SJCRH30 (cell line): ENCODE results near the gene NUTF2. TPM values are rescaled to one million over a fixed set of nuclear protein-coding genes. Genes with fewer than 3 reads are reported as not detected.
"Not testable (repeated sequence)": the region's sequence is repeated elsewhere in the genome, so short reads cannot be mapped to it uniquely, and the experiment has no call there.

Source experiments
- DNase-seq, 2 experiments: peaks; one replicate each; pipeline ENCODE4 v3.0.0-alpha.2; 2015 to 2020
- H3K27ac ChIP-seq: fragments of 250-450 bp; sonication (Bioruptor Pico); 2 replicates; pipeline ENCODE4 v1.5.1; 2020; ENCODE audit warnings: mild to moderate bottlenecking, moderate library complexity
- H3K27me3 ChIP-seq: fragments of 250-450 bp; sonication (Bioruptor Pico); 2 replicates; pipeline ENCODE4 v1.5.1; 2020; ENCODE audit warnings: mild to moderate bottlenecking, moderate library complexity
- H3K36me3 ChIP-seq: fragments of 250-450 bp; sonication (Bioruptor Pico); 2 replicates; pipeline ENCODE4 v1.5.1; 2020; ENCODE audit warnings: mild to moderate bottlenecking, moderate library complexity
- H3K4me1 ChIP-seq: fragments of 250-450 bp; sonication (Bioruptor Pico); 2 replicates; pipeline ENCODE4 v1.5.1; 2020; ENCODE audit warnings: mild to moderate bottlenecking, moderate library complexity
- H3K4me3 ChIP-seq: fragments of 250-450 bp; sonication (Bioruptor Pico); 2 replicates; pipeline ENCODE4 v1.5.1; 2020; ENCODE audit warnings: mild to moderate bottlenecking, moderate library complexity
- H3K9me3 ChIP-seq: fragments of 250-450 bp; sonication (Bioruptor Pico); replicated peaks from 2 replicates; pipeline ENCODE4 v1.5.1; 2020; ENCODE audit warnings: mild to moderate bottlenecking, moderate library complexity
- total RNA-seq: library from RNA; depleted of rRNA; stranded (reverse); fragments of >200 nt; shearing (Covaris generic); gene quantifications from 2 replicates; pipeline ENCODE4 v1.2.3, GENCODE V29; 2014

Gene NUTF2
- total RNA-seq, 1 experiment from 2014 or later: 177 TPM

DNA sequence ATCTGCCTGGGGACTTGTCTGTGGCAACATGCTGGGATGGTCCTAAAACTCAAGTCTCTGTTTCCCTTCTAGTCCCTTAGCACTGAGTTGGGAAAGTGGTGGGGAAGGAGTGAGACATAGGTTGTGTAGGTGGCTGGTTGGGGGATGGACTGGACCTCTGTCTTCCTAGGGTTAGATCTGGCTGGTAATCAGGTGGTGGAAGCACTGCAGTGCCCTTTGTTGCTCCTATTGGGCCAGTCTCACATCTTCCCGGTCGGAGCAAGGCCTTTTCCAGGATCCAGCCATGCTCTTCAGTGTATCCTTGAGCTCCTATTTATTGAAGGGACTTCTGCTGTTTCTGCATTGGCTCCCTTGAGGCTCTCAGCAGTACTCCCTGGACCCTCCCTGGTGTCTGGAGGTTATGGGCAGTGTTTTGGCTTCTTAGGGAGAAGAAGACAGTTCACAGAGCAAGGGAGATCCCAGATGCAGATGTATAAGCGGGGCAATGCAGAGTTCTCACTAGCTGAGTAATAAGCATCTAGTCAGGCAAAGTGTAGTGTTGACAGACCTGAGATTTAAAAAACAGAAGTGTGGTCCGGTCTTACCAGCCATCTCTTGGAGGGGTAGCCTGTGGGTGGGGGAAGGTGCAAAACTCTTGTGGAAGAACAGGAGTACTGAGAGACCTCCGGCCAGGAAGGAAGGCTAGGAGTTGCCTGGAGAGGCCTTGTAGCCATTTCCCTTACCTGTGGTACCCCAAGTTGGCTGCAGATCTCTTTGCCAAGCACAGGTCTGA is 1.3 kb upstream of the NUTF2 start:
- peak overlapping the region; percentile 100 for H3K4me3 ChIP-seq
- no peak for DNase-seq
- H3K4me1 ChIP-seq: peaks cover 5% of the 10 kb centered on the region; the same call in 1 of the 2 replicates
- no peaks in the 10 kb centered on the region for H3K27me3 ChIP-seq
- peak overlapping the region; percentile 75 for H3K27ac ChIP-seq
- H3K36me3 ChIP-seq: no peaks in the 10 kb centered on the region
- no peaks in the 10 kb centered on the region for H3K9me3 ChIP-seq

DNA sequence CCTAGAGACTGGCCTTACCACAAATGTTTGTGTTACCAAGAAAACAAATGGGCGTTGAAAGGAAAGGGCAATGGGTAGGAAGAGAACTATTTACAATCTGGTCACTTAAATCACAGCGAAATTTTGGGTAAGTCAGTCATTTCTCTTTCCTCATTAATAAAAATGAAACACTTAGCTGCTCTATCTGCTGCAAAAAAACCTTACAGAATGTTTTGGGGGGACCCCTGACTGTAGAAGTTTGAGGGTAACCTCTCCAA is 742 bp upstream of the NUTF2 start:
- Histone ChIP-seq H3K27me3 (no peaks in the 10 kb centered on the region), H3K27ac (peak overlapping the region; percentile 75), H3K36me3 (no peaks in the 10 kb centered on the region), H3K9me3 (no peaks in the 10 kb centered on the region), H3K4me1 (peaks cover 5% of the 10 kb centered on the region; the same call in 1 of the 2 replicates), H3K4me3 (peak overlapping the region; percentile 100)
- no peak for DNase-seq

DNA sequence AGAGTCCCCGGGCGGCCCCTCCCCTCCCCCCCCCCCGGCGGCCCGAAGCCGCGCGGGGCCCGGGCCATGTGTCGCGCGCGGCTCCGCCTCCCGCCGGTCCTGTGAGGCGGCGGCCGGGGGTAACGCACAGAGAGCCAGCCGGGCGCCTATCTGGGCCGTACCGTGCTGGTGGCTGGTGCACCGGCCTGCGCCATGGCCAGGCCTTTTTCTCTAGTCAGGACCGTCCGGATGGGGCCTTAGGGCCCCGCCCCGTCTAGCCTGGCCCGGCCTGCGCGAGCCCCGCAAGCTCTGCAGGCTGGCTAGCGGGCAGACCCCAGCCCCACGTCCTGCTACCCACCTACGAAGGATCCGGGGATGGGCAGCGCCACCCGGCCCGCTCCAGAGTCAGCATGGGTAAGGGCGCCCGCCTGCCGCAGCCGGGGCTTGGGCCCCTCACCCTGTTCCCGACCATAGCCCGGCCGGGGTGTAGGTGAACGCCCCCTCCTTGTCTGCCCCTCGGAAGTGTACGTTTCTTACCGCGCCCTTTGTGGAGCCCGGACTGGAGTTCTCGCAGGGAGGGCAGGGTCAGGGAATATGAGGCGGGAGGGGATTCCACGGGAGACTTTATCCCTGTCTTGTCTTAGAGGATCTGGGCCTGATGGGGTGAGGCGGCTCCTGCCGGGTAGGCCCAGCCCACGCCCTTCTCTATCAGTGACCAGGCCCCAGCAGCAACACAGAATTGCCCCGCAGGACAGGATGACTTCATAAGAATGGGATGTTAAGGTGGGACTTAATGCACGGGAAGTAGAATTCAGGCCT is 530 bp downstream of the NUTF2 start, which contains the start of gene CENPT:
Gene CENPT, minus strand, starts transcription at position 630 of the 798 bp plus-strand sequence. CDS start 13,834 bp downstream, outside the sequence.
- no peaks in the 10 kb centered on the region for H3K36me3 ChIP-seq
- no peaks in the 10 kb centered on the region for H3K27me3 ChIP-seq
- DNase-seq: peak; percentile 18 to 31
- peak within 1 kb of the TSS; percentile 100 for H3K4me3 ChIP-seq
- H3K9me3 ChIP-seq: no peaks in the 10 kb centered on the region
- H3K4me1 ChIP-seq: peaks cover 5% of the 10 kb centered on the region; the same call in 1 of the 2 replicates
- peak within 1 kb of the TSS; percentile 75 for H3K27ac ChIP-seq

DNA sequence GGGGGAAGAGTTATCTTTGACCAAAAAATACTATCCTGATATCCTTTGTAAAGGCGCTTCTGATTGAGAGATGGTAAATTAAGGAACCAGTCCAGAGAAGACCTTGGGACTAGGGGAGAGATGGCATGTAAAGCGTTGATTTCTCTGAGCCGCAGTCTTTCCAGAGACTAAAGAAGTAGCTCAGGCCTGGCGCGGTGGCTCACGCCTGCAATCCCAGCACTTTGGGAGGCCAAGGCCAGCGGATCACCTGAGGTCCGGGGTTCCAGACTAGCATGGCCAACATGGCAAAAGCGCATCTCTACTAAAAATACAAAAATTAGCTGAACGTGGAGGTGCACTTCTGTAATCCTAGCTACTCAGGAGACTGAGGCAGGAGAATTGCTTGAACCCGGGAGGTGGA is 1.4 kb downstream of the NUTF2 start:
- Histone ChIP-seq H3K9me3 (no peaks in the 10 kb centered on the region), H3K4me1 (peaks cover 5% of the 10 kb centered on the region; the same call in 1 of the 2 replicates), H3K36me3 (no peaks in the 10 kb centered on the region), H3K4me3 (peak overlapping the region; percentile 100), H3K27ac (no peak overlapping the region), H3K27me3 (no peaks in the 10 kb centered on the region)
- DNase-seq: no peak

DNA sequence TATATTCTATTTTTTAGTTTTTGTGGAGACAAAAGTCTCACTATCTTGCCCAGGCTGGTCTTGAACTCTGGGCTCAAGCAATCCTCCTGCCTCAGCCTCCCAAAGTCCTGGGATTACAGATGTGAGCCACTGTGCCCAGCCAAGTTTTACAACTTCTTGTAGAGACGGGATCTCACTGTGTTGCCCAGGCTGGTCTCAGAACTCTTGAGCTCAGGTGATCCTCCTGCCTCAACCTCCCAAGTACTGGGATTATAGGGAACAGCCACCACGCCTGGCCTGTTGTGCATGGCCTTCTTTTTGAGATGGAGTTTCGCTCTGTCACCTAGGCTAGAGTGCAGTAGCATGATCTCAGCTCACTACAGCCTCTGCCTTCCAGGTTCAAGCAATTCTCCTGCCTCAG is 6.9 kb downstream of the NUTF2 start:
- H3K4me1 ChIP-seq: no peaks in the 10 kb centered on the region
- no peak overlapping the region for H3K4me3 ChIP-seq
- no peaks in the 10 kb centered on the region for H3K9me3 ChIP-seq
- no peaks in the 10 kb centered on the region for H3K36me3 ChIP-seq
- DNase-seq: no peak
- no peak overlapping the region for H3K27ac ChIP-seq
- H3K27me3 ChIP-seq: no peaks in the 10 kb centered on the region

DNA sequence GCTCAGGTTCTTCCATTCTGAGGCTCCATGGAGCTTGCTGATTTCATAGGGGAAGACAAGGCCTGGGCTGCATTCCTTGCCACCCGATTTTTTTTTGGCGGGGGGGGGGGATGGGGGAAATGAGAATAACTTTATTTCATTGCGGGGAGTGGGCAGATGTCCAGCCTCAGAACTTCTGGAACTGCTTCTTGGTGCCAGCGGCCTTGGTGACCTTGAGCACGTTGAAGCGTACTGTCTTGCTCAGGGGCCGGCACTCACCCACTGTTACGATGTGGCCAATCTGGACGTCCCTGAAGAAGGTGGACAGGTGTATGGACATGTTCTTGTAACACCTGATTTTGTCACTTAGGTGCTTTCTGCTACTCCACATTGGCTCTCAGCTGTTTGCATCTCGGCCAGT is 9.1 kb downstream of the NUTF2 start:
- H3K4me1 ChIP-seq: no peaks in the 10 kb centered on the region
- no peak for DNase-seq
- no peaks in the 10 kb centered on the region for H3K27me3 ChIP-seq
- H3K27ac ChIP-seq: no peak overlapping the region
- no peaks in the 10 kb centered on the region for H3K9me3 ChIP-seq
- H3K36me3 ChIP-seq: peaks cover 3% of the 10 kb centered on the region
- H3K4me3 ChIP-seq: no peak overlapping the region

DNA sequence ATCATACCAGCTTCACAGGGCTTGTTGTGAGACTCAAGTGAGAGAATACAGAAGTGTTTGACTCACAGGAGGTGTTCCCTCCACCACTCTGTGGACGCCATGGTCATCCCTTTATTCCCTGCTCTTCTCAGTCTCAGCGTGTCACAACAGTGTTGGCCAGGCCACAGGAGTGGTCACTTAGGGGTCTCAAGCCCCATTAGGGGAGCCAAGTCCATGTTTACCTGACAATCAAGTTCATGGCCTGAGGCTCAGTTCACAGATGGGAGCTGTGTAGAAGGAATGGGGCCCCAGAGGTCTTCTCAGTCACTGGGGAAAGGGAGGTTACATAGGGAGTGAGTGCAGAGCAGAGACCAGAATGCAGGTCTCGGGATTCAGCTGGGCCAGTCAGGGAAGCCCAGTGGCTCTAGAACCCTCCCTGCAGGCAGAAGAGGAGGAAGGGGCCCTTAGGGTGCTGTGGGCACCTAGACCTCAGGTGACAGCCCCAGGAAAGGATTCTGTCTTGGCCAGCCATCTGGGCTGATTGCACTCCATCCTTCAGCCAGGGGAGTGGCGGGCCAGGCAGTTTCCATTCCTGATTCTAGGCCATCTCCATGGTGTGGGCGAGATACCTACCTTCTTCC is 10.3 kb downstream of the NUTF2 start:
- Histone ChIP-seq H3K36me3 (peaks cover 6% of the 10 kb centered on the region), H3K4me1 (no peaks in the 10 kb centered on the region), H3K27ac (no peak overlapping the region), H3K4me3 (no peak overlapping the region), H3K9me3 (no peaks in the 10 kb centered on the region), H3K27me3 (no peaks in the 10 kb centered on the region)
- no peak for DNase-seq

DNA sequence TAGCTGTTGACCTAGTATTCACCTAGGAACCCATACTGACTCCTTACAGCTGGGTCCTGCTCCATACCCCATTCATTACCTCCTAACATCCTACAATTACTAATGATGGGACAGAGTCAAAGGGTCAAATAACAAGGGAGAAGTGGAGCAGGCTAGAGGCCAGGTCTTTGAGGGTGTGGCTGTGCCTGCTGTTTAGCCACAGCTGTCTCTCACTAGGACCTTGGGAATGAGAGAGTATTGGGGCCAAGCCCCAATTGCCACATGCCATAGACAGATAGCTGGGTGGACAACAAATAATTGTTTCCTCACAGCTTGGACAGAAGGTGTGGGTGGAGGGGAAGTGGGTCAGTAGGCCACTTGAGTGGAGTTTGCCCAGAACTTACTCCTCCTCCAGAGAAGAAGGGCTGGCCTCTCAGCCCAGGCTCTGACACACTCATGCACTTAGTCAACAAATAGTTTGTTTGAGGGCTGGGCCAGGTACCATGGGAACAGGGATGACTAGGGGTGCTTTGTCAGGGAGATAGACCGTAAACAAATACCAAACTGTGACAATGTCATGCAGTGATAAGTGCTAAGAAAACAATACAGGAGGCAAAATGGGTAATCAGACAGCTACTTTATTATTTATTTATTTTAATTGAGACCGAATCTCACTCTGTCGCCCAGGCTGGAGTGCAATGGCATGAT is 11.0 kb downstream of the NUTF2 start:
- Histone ChIP-seq H3K9me3 (no peaks in the 10 kb centered on the region), H3K36me3 (peaks cover 6% of the 10 kb centered on the region), H3K27ac (no peak overlapping the region), H3K4me1 (no peaks in the 10 kb centered on the region), H3K27me3 (no peaks in the 10 kb centered on the region), H3K4me3 (no peak overlapping the region)
- no peak for DNase-seq

DNA sequence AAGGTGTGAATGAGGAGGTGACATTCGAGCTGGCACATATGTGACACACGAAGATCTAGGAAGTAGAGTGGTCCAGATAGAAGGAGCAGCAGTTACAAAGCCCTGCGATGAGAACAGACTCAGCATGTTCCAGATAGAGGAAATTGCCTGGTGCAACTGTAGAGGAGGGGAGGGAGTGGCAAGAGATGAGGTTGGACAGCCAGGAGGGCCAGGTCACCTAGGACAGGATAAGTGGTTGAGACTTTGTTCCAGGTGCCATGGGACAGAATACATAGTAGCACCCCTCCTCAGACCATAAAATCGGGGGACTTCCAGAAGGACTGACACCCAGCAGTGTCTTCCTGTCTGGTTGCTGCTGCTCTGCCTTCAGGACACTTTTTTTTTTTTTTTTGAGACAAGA is 11.8 kb downstream of the NUTF2 start:
- DNase-seq: no peak

DNA sequence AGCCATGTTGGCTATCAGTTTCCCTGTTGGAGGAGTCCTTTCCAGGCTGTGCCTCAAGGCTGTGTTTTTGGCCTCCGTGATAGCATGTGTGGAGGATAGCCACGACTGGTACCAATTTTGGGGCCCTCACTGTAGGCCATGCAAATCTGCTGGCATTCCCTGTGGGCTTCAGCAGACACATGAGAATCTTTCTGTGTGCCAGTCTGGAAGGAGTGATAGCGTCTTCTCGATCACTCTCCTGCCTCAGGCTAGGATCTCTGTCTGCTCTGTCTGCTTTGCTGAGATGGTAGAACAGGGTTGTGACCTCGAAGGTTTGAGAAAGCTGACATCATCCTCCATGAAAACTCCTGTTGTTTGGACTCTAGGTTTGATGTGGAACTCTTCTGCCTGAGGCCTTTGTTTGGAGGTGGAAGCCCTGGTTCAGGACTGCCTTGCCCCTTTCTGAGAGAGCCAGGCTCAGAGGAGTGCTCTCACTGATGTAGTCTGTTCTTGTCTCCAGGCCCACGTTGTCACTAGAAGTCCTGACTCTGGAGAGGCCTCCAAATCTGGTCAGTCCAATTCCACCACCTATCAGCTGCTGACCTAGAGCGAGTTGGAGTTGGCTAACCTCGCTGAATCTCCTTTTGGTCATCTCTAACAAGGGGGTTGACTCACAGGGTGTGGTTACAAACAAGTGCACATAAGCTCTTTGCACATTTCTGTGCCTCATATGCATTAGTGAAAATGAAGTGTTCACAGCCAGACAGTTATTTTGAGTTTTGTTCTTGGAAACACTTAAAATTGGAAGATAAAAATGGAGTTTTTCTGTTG is 14.1 kb downstream of the NUTF2 start:
- Histone ChIP-seq H3K9me3 (no peaks in the 10 kb centered on the region), H3K36me3 (peaks cover 7% of the 10 kb centered on the region), H3K4me3 (no peak overlapping the region), H3K27me3 (no peaks in the 10 kb centered on the region), H3K27ac (no peak overlapping the region), H3K4me1 (no peaks in the 10 kb centered on the region)
- no peak for DNase-seq

More for the DNA sequence above, 11.8 kb downstream of the NUTF2 start:
- peaks cover 6% of the 10 kb centered on the region for H3K36me3 ChIP-seq
- no peaks in the 10 kb centered on the region for H3K9me3 ChIP-seq
- H3K27me3 ChIP-seq: no peaks in the 10 kb centered on the region
- H3K27ac ChIP-seq: no peak overlapping the region
- H3K4me3 ChIP-seq: no peak overlapping the region
- no peaks in the 10 kb centered on the region for H3K4me1 ChIP-seq

DNA sequence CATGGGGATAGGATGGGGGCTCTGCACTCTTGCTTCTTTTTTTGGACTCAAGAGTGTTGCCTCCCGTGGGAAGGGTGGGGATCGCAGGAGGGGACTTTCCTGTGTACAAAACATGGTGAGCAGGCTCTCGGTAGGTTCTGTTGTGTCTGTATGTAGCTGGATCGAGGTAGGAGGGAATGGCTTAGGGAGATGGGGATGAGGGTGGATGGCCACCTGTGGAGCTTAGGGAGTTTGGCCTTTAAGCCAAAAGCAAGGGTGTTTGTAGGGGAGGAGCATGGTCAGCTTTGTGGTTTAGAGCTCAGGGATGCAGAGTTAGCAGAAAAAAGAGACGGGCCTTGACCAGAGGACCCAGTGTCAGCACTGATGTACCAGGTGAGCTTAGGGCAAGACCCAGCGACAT is 15.1 kb downstream of the NUTF2 start:
- H3K27ac ChIP-seq: no peak overlapping the region
- peaks cover 9% of the 10 kb centered on the region for H3K36me3 ChIP-seq
- no peak overlapping the region for H3K4me3 ChIP-seq
- H3K27me3 ChIP-seq: no peaks in the 10 kb centered on the region
- DNase-seq: no peak
- H3K9me3 ChIP-seq: no peaks in the 10 kb centered on the region
- no peaks in the 10 kb centered on the region for H3K4me1 ChIP-seq

DNA sequence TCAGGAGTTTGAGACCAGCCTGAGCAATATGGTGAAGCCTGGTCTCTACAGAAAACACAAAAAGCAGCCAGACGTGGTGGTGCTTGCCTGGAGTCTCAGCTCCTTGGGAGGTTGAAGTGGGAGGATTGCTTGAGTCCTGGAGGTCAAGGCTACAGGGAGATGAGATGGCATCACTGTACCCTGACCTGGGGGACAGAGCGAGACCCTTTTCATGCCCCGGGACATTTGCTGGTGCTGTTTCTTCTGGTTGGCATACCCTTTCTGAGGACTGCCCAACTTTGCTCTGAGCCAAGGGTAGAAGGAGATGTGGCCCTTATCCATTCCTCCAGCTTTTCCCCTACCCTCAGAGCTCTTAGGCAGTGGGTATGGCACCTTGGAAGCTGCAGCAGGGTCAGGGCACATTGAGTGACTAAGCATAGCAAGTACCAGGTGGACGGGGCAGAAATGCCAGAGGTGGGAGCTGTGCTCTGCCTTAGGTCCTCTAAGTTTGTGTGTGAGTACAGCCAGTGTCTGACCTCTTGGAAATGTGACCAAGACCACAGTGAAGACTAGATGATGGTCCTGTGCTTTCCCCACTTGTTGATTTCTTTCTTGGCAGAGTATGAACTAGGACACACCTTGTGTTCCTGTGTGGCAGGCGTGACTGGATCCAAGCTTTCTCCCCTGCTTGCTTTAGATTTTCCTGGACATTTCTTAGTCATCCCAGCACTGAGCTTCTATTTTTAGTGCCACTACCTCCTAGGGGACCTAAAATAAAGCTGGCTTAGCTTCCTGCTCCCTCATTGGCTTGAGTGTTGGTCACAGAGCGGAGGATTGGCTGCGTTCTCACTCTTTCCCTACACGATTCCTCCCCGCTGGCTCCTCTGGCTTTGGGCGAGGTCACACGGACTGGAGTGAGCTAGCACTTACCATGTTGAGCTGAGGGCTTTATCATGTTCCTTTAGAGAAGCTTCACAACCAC is 16.2 kb downstream of the NUTF2 start:
- H3K27me3 ChIP-seq: no peaks in the 10 kb centered on the region
- no peak overlapping the region for H3K4me3 ChIP-seq
- no peak overlapping the region for H3K27ac ChIP-seq
- no peaks in the 10 kb centered on the region for H3K4me1 ChIP-seq
- DNase-seq: no peak
- no peaks in the 10 kb centered on the region for H3K9me3 ChIP-seq
- H3K36me3 ChIP-seq: peaks cover 9% of the 10 kb centered on the region

DNA sequence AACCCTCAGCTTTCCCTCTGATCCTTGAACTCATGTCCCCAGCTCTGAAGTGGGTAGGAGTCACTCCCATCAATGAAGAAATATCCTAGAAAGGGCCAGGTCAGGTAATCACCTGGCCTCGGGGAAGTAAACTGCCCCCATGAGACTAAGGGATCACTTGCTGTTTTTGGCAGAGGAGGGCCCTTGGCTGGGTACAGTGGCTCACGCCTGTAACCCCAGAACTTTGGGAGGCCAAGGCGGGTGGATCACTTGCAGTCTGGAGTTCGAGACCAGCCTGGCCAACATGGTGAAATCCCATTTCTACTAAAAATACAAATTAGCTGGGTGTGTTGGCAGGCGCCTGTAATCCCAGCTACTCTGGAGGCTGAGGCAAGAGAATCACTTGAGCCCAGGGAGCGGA is 17.3 kb downstream of the NUTF2 start:
- not testable (repeated sequence) for H3K9me3 ChIP-seq, H3K27me3 ChIP-seq, H3K36me3 ChIP-seq, H3K4me3 ChIP-seq, H3K27ac ChIP-seq, H3K4me1 ChIP-seq, DNase-seq
